Diencephalon (tissue), 1 donor: ENCODE measurements around the gene NXN. TPM values are rescaled to one million over a fixed set of nuclear protein-coding genes. Genes with fewer than 3 reads are reported as not detected.

Experiments used
- small RNA-seq: library from RNA; depleted of rRNA; stranded (forward); fragments of <200 nt; gene quantifications from one replicate; pipeline ENCODE3, GENCODE V24; 2014
- total RNA-seq: library from RNA; depleted of rRNA; stranded (reverse); fragments of >200 nt; gene quantifications from one replicate; pipeline ENCODE4 v1.2.3, GENCODE V29; 2014

NXN gene
- 20.8 TPM for total RNA-seq

GRCh38 chr17:979539-980405 is at the start of gene NXN:
TSS of gene NXN (minus strand) at chr17:979776.

GRCh38 chr17:996554-997344 is 17.2 kb upstream of the NXN start, which contains the start of gene TIMM22:
TSS of gene TIMM22 (plus strand) at chr17:997129. CDS start at chr17:997143, 14 bp downstream.

GRCh38 chr17:781805-782731 is 197.5 kb downstream of the NXN start, which contains the start of the genes GLOD4 and MRM3:
TSS of gene GLOD4 (minus strand) at chr17:782280. CDS start at chr17:782255, 25 bp downstream.
TSS of gene MRM3 (plus strand) at chr17:782353. CDS start at chr17:782379, 26 bp downstream.

GRCh38 chr17:752002-752619 is 227.5 kb downstream of the NXN start, which contains the start of gene GEMIN4:
TSS of gene GEMIN4 (minus strand) at chr17:752264. CDS start at chr17:752142, 122 bp downstream.

Small RNA genes lying within 50 kb of the gene (small RNA-seq; reads per million reads assigned to genes)
- 0.13 reads per million for gene MIR3183

Other genes with a start within 250 kb of the NXN start
- 13.6 TPM for gene TLCD3A, start 247.2 kb downstream of the NXN start, total RNA-seq
- 10.6 TPM for gene GEMIN4, start 227.5 kb downstream of the NXN start, total RNA-seq
- 67.6 TPM for gene GLOD4, start 197.5 kb downstream of the NXN start, total RNA-seq
- 18.9 TPM for gene MRM3, start 197.4 kb downstream of the NXN start, total RNA-seq
- gene TIMM22, start 17.4 kb upstream of the NXN start, total RNA-seq, result 14.8 TPM
- gene ABR, start 200.2 kb upstream of the NXN start, total RNA-seq, result 201 TPM